Activated gamma-delta T cell (primary cell): ENCODE results near the gene NAA40.
A peak's percentile ranks its signal among the peaks of the same experiment; 100 is the strongest.
"Not testable (repeated sequence)": the region's sequence is repeated elsewhere in the genome, so short reads cannot be mapped to it uniquely, and the experiment has no call there.

ENCODE experiments used
- DNase-seq: peaks from one replicate; lab custom pipeline; 2025; lab: John Stamatoyannopoulos, UW

Gene NAA40

DNA sequence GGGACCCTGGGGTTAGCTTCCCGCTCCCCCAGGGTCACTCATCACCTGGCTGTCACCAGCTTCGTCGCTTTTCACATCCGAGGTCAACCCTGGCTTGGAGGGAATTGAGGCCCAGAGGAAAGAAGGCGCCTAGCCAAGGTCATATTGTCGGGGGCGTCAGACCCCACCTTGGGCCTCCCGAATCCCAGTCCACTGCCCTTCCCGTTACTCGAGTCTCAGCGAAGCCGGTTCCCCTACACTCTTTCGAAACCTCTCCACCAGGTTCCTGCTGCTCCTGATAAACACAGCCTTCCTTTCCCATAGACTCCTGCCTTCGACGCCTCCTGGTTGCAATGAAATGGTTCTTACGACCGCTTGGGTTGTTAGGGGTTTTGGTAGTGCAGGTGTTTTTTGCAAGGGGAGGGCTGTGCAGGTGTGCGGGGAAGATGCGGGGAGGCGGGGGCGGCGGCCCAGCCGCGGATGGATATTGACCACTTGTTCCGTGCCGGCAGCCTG, 642 bp downstream of the NAA40 start:
- DNase-seq: no peak

DNA sequence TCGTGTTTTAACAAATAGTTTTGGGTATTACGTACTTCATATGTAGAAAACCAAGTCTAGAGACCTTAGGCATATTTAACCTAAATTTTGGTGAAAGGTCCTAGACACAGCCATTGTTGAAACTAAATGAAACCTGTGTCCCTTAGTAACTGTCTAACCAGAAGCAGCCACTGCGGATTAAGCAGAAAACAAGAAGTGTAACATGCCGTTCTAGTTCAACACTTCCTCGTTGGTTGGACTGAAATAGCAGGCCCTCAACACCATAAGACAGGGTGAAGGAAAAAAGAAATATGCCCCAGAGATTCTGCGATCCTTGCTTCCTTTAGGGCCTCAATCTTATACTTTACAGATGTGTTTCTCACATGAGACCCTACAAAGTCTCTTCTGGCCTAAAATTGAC, 2.0 kb downstream of the NAA40 start:
- DNase-seq: no peak

DNA sequence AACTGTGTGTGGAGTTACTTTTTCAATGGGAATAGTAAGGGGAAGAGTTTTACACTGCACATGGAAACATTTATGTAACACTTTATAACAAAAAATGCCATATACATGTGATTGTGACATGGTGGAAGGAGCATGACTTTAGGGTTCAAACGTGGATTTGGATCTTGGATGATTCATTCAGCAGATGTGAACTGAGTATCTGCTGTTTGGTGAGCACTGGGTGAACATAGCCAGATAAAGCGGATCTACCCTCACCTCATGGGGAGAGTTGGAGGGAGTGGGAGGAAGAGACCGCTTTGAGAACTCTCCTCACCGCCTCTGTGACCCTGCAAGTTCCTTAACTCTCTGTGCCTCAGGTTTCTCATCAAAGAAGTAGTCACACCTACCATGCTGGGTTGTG, 3.1 kb downstream of the NAA40 start:
- no peak for DNase-seq

DNA sequence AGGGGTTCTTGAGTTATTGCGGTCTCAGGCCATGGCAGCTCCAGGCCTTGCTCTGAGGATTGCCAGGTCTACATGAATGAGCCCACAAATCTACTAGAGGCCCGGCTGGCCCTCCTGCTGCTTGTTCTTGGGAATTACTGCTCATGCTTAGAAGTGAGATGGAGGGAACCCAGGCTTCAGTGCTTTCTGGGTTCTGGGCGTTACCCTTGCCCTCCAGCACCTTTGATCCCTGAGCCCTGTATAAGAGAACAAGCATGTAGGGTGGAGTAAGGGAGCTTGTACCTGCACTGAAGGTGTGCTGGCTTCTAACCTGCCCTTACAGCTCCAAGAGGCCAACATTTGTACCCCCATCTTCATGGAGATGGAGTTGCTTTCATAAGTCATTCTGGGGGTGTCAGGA, 4.0 kb downstream of the NAA40 start:
- no peak for DNase-seq

DNA sequence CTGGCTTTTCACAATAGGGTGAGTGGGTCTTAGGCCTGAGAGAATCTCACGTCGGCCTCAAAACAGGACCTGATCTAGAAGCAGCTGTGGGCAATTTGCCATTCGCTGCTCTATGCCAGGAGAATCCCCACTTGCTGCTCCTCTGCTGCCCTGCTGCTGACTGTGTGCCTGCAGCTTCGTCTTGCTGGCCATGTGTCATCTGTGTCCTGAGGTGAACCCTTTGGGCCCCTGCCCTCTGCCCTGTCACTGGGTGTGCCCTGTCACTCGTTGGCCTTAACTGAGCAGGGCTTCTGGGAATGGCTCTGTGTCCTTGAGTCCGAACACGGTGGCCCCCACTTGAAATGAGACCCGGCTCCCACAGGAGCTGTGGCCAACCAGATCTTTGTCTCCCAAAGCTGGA, 6.2 kb downstream of the NAA40 start:
- no peak for DNase-seq

DNA sequence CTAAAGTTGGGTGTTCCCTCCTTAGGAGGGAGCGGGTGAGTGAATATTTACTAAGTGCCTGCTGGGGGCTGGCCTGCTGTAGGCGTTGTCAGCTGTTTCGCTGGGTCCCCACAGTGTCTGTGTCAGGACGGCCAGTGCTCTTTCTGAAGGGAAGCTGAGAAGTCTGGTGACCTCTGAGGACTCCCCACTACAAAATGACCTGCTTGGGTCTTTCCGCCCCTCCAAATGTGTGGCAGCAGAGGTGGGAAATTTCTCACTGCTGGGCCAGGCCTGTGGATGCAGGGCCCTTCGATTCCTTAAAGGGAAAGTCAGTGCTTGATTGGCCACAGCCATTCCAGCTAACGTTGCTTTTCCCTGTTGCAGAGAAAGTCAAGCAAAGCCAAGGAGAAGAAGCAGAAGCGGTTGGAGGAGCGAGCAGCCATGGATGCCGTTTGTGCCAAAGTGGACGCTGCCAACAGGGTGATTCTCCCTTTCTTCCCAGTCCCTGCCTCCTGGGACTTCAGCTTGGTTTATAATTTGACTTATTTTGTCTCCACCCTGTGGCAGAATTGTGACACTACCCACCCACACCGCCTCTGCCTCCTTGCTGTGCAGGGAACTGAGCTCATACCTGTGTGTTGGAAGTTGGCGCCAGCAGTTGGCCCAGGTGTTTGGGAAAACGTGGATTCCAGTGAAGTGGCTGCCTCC, 6.8 kb downstream of the NAA40 start:
- DNase-seq: no peak

DNA sequence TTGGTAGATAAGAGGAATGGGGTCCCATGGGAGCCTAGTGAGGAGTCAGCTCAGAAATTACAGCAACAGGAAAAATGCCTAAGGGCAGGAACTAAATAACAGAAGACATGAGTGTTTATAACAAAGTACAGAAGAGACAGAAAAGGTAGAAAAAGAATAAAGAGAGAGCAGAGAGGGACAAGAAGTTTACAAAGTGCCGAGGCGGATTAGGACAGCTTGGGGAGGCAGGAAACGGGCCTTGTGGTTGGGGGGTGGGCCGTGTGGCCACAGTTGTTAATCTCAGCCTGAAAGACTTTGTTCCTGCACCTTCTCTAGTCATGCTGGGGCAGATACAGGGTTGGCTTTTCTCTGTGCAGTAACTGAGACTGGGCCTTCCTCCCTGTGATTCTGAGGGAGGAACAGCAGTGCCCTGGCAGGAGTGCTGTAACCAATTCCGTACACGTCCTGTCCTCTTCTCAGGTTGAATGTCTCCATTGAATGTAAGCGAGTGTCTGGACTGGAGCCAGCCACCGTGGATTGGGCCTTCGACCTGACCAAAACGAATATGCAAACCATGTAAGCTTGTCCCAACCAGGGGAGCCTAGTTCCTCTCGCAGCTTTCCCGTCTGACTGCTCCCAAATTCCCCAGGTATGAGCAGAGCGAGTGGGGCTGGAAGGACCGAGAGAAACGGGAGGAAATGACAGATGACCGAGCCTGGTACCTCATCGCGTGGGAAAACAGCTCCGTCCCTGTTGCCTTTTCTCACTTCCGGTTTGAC, 13.2 kb downstream of the NAA40 start:
- DNase-seq: peak; percentile 24

DNA sequence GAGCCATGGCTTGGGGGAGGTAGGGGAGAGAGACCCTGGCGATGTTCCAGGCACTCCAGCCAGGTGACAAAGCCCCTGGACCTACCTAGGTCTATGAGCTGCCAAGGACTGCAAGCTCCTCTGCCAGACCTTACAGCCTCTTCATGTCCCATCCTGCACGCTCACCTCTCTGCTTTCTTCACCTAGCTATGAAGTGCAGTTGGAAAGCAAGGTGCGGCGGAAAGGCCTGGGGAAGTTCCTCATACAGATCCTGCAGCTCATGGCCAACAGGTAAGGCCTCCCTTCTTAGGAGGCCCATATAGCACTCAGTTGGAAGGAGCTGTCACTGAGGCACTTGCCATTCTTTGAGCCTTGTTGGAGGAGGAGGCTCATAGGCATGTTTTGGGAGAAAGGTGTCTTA, 13.8 kb downstream of the NAA40 start:
- no peak for DNase-seq

DNA sequence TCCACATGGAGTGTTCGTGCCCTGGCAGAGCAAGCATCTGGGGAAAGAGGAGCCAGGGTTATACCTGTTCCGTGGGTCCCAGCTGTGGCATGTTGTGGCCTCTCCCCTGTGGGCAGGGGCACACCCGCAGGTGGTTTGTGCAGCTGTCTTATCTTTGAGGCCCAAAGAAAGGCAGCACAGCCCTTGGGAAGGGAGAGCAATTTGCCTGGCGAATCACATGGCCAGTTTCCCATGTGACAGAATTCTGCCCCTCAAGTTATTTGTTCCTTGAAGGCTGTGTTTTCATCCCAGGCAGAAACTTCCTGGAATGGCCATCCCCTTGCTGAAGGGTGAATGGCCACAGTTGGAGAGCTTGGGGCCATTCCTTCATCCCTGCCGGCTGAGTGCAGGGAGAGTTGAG, 19.2 kb downstream of the NAA40 start:
- no peak for DNase-seq

DNA sequence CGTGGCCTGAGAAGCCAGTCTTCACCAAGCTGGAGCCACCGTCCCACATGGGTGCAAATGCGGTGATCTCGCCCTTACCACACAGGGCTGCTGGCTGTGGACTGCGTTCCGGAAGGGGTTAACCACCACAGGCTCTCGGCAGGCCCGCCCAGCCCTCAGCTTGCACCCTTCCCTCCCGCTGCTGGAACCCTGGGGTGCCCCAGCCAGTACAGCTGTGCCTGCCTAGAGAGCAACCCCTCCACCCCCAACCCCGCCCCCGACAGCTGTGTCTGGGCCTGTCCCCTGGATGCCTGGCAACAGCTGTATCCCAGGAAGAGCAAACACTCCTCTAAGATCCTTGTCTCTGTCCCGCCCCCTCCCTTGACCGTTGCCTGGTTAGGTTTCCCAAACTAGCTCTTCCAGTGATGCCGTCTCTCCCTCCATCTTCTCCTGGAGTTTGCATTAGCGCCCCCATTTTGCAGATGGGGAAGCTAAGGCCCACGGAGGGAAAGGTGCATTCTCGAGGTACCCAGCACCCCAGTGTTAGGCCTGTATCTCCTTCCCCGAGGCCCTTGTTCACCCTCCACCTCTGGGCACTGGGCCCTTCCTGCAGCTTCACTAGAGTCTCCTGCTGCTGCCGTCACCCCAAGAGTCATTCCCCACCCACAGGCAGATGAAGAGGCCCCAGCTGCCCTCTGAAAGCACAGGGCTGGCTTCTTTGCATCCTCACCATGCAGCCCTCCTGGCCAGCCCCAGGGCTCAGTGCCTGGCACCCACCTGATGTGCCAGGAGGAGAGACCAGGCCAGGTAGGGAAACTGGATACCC, 23.0 kb downstream of the NAA40 start:
- DNase-seq: peak; percentile 23

DNA sequence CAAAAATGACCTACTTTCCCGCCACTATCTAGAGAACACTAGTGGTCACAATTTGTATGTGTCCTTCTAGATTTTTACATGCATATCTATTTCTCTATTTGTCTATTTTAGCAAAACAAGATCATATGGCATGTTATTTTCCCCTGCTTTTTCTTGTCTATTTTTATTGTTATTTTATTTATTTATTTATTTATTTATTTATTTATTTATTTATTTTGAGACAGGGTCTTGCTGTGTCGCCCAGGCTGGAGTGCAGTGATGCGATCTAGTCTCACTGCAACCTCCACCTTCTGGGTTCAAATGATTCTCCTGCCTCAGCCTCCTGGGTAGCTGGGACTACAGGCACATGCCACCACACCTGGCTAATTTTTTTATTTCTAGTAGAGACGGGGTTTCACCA, 25.1 kb downstream of the NAA40 start:
- DNase-seq: not testable (repeated sequence)

DNA sequence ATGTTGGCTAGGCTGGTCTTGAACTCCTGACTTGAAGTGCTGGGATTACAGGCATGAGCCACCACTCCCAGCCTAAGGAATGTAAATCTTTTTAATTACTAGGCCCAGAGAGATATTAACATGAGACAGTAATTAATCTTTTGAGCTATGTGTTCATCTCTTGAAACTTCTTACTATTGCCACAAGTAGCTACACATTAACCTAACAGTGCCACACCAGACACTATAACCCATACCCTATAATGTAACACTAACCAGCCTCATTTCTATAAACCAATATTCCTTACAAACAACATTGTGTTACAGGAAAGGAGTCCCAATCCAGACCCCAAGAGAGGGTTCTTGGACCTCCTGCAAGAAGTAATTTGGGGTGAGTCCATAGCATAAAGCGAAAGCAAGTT, 27.6 kb downstream of the NAA40 start:
- DNase-seq: no peak

DNA sequence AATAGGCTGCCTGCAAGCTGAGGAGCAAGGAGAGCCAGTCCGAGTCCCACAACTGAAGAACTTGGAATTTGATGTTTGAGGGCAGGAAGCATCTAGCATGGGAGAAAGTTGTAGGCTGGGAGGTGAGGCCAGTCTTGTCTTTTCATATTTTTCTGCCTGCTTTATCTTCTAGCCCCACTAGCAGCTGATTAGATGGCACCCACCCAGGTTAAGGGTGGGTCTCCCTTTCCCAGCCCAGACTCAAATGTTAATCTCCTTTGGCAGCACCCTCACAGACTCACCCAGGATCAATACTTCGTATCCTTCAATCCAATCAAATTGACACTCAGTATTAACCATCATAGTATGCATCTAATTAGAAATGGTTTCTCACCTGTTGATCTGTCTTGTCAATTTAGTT, 30.7 kb downstream of the NAA40 start:
- DNase-seq: no peak

DNA sequence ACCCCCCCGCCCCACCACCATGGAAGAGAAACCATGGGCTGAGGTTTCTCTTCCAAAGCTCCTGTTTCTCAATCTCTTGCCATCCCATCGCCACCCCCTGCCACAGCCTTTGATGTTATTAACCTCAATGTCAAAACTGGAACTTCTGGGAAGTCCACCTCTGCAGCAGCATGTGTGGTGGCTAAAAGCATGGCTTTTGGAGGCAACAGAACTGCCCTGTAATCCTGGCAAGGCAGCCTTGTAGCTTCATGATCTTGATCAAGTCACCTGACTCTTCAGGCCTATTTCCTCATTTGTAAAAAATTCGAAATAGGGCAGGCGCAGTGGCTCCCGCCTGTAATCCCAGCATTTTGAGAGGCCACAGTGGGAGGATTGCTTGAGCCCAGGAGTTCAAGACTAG, 32.1 kb downstream of the NAA40 start:
- no peak for DNase-seq

DNA sequence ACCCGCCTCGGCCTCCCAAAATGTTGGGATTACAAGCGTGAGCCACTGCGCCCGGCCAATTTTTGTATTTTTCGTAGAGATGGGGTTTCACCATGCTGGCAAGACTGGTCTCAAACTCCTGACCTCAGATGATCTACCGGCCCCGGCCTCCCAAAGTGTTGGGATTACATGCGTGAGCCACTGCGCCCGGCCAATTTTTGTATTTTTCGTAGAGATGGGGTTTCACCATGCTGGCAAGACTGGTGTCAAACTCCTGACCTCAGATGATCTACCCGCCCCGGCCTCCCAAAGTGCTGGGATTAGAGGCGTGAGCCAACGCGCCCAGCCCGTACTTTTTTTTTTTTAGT, 35.1 kb downstream of the NAA40 start:
- not testable (repeated sequence) for DNase-seq

DNA sequence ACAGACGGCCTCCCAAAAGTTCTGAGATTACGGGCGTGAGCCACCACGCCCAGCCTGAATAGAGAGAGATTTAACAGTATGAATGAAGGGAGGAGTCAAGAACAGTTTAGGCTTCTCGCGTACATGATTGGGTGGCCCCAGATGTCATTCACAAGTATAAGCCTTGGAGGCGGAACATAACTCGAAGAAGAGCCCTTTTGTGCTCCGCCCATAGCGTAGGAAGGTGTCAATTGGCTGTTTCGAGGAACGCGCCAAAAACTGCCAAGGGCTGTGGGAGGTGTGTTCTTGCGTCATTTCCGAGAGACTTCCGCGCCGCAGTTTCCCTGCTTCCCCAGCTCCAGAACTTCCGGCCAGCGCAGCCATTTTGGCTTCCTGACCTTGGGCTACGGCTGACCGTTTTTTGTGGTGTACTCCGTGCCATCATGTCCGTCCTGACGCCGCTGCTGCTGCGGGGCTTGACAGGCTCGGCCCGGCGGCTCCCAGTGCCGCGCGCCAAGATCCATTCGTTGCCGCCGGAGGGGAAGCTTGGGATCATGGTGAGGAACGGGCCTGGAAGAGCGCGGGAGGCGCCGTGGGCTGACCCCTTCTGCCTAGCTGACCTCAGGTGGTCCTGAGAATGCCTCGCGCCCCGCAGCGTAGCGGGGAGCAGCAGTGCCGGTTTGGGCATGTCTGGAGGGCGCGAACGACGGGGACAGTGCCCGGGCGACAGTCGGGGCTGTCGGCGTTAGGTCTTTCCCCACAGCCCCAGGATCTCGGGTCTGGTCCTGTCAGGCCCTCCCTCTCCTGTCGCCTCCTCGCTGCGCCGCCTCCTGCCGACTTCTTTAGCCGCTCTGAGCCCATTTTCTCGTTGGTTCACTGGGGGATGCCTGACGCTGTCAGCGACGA, 35.7 kb downstream of the NAA40 start, which contains the start of gene COX8A:
COX8A (plus strand) TSS at position 362 of the 885 bp plus-strand sequence; CDS start at position 423, 61 bp downstream.
- DNase-seq: peak; percentile 33

DNA sequence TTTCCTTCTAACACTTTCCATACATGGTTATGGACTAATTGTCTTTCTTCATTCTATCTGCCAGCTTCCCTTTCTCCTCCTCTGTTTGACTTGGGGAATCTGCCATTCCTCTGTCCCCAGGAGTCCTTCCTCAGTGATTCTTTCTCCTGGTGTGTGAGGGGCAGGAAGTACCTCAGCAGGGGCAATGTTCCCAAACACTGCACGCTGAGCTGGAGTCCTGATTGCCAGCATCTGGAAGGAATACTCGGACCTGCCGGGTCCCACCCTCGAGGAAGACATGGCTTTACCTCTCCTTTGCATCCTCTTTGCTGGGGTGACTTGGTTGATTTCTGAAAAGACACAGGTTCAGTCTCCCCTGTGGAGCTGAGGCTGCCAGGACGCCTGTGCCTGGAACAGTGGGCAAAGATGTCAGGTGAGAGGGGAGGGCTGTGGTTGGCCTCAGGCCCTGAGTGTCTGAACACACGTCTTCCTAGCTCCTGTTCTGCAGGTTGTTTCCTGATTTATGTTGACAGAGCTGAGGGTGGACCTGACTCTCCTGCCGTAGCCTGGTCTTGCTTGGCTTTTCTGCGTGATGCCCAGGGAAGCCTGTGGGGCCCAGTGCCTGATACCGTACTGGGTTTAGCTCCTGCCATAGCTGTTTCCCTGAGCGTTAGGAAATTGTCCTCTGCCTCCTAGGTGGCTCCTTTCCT, 39.9 kb downstream of the NAA40 start:
- no peak for DNase-seq

DNA sequence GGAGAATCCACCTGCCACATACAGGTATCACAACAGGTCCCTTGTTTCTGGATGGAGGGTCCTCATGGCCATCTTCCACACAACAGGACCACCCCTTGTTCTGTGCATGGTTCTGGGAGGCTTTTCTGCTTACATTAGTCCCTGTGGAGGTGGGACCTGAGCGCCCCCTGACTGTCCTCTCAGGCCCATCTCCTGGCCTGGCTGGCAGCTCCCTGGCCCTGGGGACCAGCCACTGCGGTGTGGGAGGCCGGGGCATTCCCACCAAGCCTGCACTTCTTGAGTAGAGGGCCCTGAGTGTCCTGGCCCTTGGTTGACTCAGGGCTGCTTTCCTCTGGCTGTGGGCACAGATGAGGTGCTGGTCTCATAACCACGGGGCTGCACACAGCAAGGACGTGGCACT, 40.6 kb downstream of the NAA40 start:
- DNase-seq: no peak

DNA sequence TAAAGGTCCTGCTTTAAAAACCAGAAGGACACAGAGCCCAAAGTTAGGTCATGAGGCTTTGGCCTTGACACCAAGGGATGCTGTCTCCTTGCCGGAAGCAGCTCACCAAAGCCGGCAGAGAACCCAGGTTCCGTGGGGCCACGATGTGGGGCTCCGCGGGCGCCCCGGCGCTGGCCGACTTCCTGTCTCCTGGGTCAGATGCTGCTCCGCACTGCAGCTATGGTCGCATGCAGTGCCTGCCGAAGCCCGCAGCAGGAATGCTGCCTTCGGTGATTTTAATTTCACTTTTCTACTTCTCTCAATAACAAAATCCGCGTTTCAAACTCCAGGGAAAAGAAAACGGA, 47.0 kb downstream of the NAA40 start:
- DNase-seq: peak; percentile 51

DNA sequence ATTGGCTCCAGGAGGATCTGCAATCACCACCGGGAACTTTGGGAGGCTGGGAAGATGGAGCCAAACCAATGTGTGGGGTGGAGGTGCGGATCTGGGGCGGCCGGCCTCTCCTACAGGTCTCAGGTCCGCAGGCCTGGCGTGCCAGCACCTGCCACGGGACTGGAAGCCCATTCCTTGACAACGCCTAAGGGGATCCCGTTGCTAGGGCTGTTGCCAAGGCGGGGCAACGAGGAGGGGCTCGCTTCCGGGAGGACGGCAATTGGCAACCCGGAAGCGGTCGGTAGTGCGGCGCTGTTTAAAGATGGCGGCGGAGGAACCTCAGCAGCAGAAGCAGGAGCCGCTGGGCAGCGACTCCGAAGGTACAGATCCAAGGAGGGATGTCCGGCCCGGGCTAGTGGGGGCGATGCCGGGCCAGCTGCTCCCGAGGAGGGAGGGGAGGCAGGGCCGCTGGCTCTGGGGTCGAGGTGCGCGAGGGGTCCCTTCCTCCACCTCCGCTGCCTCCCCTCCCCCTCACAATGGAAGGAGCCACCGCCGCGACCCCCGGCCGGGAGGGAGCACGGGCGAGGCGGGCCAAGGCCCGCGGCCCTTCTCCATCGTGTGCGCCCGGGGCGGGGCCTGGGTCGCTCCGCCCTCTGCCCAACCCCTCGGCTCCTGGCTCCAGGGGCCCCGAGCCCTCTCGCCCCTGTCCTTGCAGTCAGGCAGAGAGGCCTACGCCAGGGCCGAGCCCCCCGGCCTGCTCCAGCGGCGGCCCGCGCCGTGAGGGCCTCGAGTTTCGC, 47.5 kb downstream of the NAA40 start, which contains the start of gene OTUB1:
OTUB1 (plus strand) TSS at position 283 of the 776 bp plus-strand sequence; CDS start at position 302, 19 bp downstream.
- DNase-seq: peak; percentile 69
